ENCODE results near the gene LRRC4C.
A peak's percentile ranks its signal among the peaks of the same experiment; 100 is the strongest.
"Not testable (repeated sequence)": the region's sequence is repeated elsewhere in the genome, so short reads cannot be mapped to it uniquely, and the experiment has no call there.

Gene LRRC4C

GRCh38 chr11:41031551-41032060 lies 427.8 kb downstream of the LRRC4C start:
- Histone ChIP-seq H3K4me1 (peaks cover 5% of the 10 kb centered on the region; the same call in 1 of the 2 replicates), H3K4me3 (no peak overlapping the region), H3K9me3 (no peaks in the 10 kb centered on the region), H3K36me3 (replicated peaks) (no peaks in the 10 kb centered on the region), H3K27me3 (ENCODE audit: low read depth) (no peaks in the 10 kb centered on the region)
- DNase-seq (ENCODE audit: low spot score in 2 of 2), result no peak
- in situ Hi-C loops (cut with MboI; ENCODE audit: low sequenced_read_pairs), result no loop called here

GRCh38 chr11:41020259-41020658 lies 439.2 kb downstream of the LRRC4C start:
- DNase-seq (ENCODE audit: low spot score in 2 of 2), result no peak
- no peaks in the 10 kb centered on the region for H3K9me3 ChIP-seq
- in situ Hi-C loops (cut with MboI; ENCODE audit: low sequenced_read_pairs), result no loop called here

GRCh38 chr11:41019666-41020065 lies 439.8 kb downstream of the LRRC4C start:
- H3K9me3 ChIP-seq; in situ Hi-C loops (cut with MboI; ENCODE audit: low sequenced_read_pairs); H3K4me3 ChIP-seq; H3K4me1 ChIP-seq; H3K36me3 ChIP-seq (replicated peaks); DNase-seq (ENCODE audit: low spot score in 2 of 2); H3K27me3 ChIP-seq (ENCODE audit: low read depth): not testable (repeated sequence)

More at GRCh38 chr11:41020259-41020658, 439.2 kb downstream of the LRRC4C start:
- no peaks in the 10 kb centered on the region for H3K27me3 ChIP-seq (ENCODE audit: low read depth)
- H3K4me3 ChIP-seq, result no peak overlapping the region
- H3K4me1 ChIP-seq, result no peaks in the 10 kb centered on the region
- H3K36me3 ChIP-seq (replicated peaks), result no peaks in the 10 kb centered on the region

GRCh38 chr11:41018224-41018623 lies 441.2 kb downstream of the LRRC4C start:
- H3K4me3 ChIP-seq, result no peak overlapping the region
- no peaks in the 10 kb centered on the region for H3K9me3 ChIP-seq
- H3K27me3 ChIP-seq (ENCODE audit: low read depth), result no peaks in the 10 kb centered on the region
- H3K4me1 ChIP-seq, result no peaks in the 10 kb centered on the region
- in situ Hi-C loops (cut with MboI; ENCODE audit: low sequenced_read_pairs), result no loop called here
- no peak for DNase-seq (ENCODE audit: low spot score in 2 of 2)
- no peaks in the 10 kb centered on the region for H3K36me3 ChIP-seq (replicated peaks)

- in situ Hi-C loops (cut with MboI; ENCODE audit: low sequenced_read_pairs), result no loop called here
- Histone ChIP-seq H3K36me3 (replicated peaks) (no peaks in the 10 kb centered on the region), H3K4me3 (no peak overlapping the region), H3K4me1 (no peaks in the 10 kb centered on the region), H3K27me3 (ENCODE audit: low read depth) (no peaks in the 10 kb centered on the region), H3K9me3 (no peaks in the 10 kb centered on the region)
- no peak for DNase-seq (ENCODE audit: low spot score in 2 of 2)
Observed at GRCh38 chr11:41010361-41011050, 448.9 kb downstream of the LRRC4C start.

- no peaks in the 10 kb centered on the region for H3K27me3 ChIP-seq (ENCODE audit: low read depth)
- H3K9me3 ChIP-seq, result no peaks in the 10 kb centered on the region
- no peaks in the 10 kb centered on the region for H3K36me3 ChIP-seq (replicated peaks)
- DNase-seq (ENCODE audit: low spot score in 2 of 2), result no peak
- H3K4me3 ChIP-seq, result no peak overlapping the region
- in situ Hi-C loops (cut with MboI; ENCODE audit: low sequenced_read_pairs), result no loop called here
- peaks cover 6% of the 10 kb centered on the region for H3K4me1 ChIP-seq
Observed at GRCh38 chr11:41005986-41006385, 453.5 kb downstream of the LRRC4C start.

- H3K9me3 ChIP-seq, result no peaks in the 10 kb centered on the region
- in situ Hi-C loops (cut with MboI; ENCODE audit: low sequenced_read_pairs), result no loop called here
- no peak overlapping the region for H3K4me3 ChIP-seq
- H3K36me3 ChIP-seq (replicated peaks), result no peaks in the 10 kb centered on the region
- DNase-seq (ENCODE audit: low spot score in 2 of 2), result peak in 1 of 2 experiments; percentile 41
- no peaks in the 10 kb centered on the region for H3K27me3 ChIP-seq (ENCODE audit: low read depth)
- H3K4me1 ChIP-seq, result peaks cover 6% of the 10 kb centered on the region
Observed at GRCh38 chr11:41003339-41004282, 455.8 kb downstream of the LRRC4C start.

GRCh38 chr11:40998920-40999319 lies 460.5 kb downstream of the LRRC4C start:
- Histone ChIP-seq H3K4me3 (no peak overlapping the region), H3K9me3 (no peaks in the 10 kb centered on the region), H3K27me3 (ENCODE audit: low read depth) (no peaks in the 10 kb centered on the region), H3K4me1 (peaks cover 6% of the 10 kb centered on the region), H3K36me3 (replicated peaks) (no peaks in the 10 kb centered on the region)
- in situ Hi-C loops (cut with MboI; ENCODE audit: low sequenced_read_pairs), result no loop called here
- DNase-seq (ENCODE audit: low spot score in 2 of 2), result no peak

- no peak for DNase-seq (ENCODE audit: low spot score in 2 of 2)
- Histone ChIP-seq H3K4me3 (no peak overlapping the region), H3K36me3 (replicated peaks) (no peaks in the 10 kb centered on the region), H3K27me3 (ENCODE audit: low read depth) (no peaks in the 10 kb centered on the region), H3K4me1 (no peaks in the 10 kb centered on the region; the same call in 1 of the 2 replicates), H3K9me3 (no peaks in the 10 kb centered on the region)
- in situ Hi-C loops (cut with MboI; ENCODE audit: low sequenced_read_pairs), result no loop called here
Observed at GRCh38 chr11:40987776-40988435, 471.5 kb downstream of the LRRC4C start.

GRCh38 chr11:40986320-40986719 lies 473.1 kb downstream of the LRRC4C start:
- Histone ChIP-seq H3K9me3 (no peaks in the 10 kb centered on the region), H3K27me3 (ENCODE audit: low read depth) (no peaks in the 10 kb centered on the region), H3K4me3 (no peak overlapping the region), H3K4me1 (no peaks in the 10 kb centered on the region; the same call in 1 of the 2 replicates), H3K36me3 (replicated peaks) (no peaks in the 10 kb centered on the region)
- in situ Hi-C loops (cut with MboI; ENCODE audit: low sequenced_read_pairs), result no loop called here
- DNase-seq (ENCODE audit: low spot score in 2 of 2), result no peak

GRCh38 chr11:40975076-40975475 lies 484.4 kb downstream of the LRRC4C start:
- Histone ChIP-seq H3K36me3 (replicated peaks) (no peaks in the 10 kb centered on the region), H3K9me3 (no peaks in the 10 kb centered on the region), H3K27me3 (ENCODE audit: low read depth) (no peaks in the 10 kb centered on the region), H3K4me1 (no peaks in the 10 kb centered on the region), H3K4me3 (no peak overlapping the region)
- in situ Hi-C loops (cut with MboI; ENCODE audit: low sequenced_read_pairs), result no loop called here
- DNase-seq (ENCODE audit: low spot score in 2 of 2), result no peak

- DNase-seq (ENCODE audit: low spot score in 2 of 2), result no peak
- H3K27me3 ChIP-seq (ENCODE audit: low read depth), result no peaks in the 10 kb centered on the region
- H3K4me3 ChIP-seq, result no peak overlapping the region
- no peaks in the 10 kb centered on the region for H3K9me3 ChIP-seq
- no peaks in the 10 kb centered on the region for H3K4me1 ChIP-seq
- in situ Hi-C loops (cut with MboI; ENCODE audit: low sequenced_read_pairs), result no loop called here
- H3K36me3 ChIP-seq (replicated peaks), result no peaks in the 10 kb centered on the region
Observed at GRCh38 chr11:40974186-40974795, 485.2 kb downstream of the LRRC4C start.

GRCh38 chr11:40958707-40959106 lies 500.7 kb downstream of the LRRC4C start:
- no peaks in the 10 kb centered on the region for H3K4me1 ChIP-seq
- no peaks in the 10 kb centered on the region for H3K9me3 ChIP-seq
- in situ Hi-C loops (cut with MboI; ENCODE audit: low sequenced_read_pairs), result no loop called here
- no peaks in the 10 kb centered on the region for H3K27me3 ChIP-seq (ENCODE audit: low read depth)
- H3K36me3 ChIP-seq (replicated peaks), result no peaks in the 10 kb centered on the region
- no peak overlapping the region for H3K4me3 ChIP-seq
- no peak for DNase-seq (ENCODE audit: low spot score in 2 of 2)
